ENCODE results near the gene TTC7B. TPM values are rescaled to one million over a fixed set of nuclear protein-coding genes. Genes with fewer than 3 reads are reported as not detected.

Gene TTC7B
- total and polyA plus RNA-seq, 2 experiments from 2014 or later, result 7.9 to 28.6 TPM

DNA sequence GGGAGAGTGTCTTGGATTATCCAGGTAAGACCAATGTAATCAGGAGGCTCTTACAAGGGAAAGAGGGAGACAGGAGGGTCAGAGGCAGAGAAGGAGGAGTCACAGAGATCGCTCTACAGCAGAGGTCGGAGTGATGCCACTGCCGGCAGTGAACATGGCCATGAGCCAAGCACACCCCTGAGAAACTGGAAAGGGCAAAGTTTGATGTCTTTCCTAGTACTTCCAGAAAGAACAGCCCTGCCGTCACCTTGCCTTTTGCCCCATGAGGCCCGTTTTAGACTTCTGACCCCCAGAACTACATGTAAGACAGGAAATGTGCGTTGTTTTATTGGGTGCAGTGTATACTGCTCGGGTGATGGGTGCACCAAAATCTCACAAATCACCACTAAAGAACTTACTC is 285.7 kb downstream of the TTC7B start:
- DNase-seq (ENCODE audit: low spot score) (no peak), ATAC-seq (no peak)
- Histone ChIP-seq H4K20me1 (replicated peaks; ENCODE audit: insufficient read depth) (no peaks in the 10 kb centered on the region), H3K9me2 (ENCODE audit: insufficient read depth) (no peaks in the 10 kb centered on the region), H3K4me3 (no peak overlapping the region), H3K27me3 (ENCODE audit: insufficient read depth) (no peaks in the 10 kb centered on the region), H2AFZ (no peak overlapping the region), H3K4me2 (no peak overlapping the region), H3K79me2 (replicated peaks; ENCODE audit: insufficient read depth) (no peaks in the 10 kb centered on the region), H3K27ac (ENCODE audit: low read depth) (no peak overlapping the region), H3K36me3 (ENCODE audit: insufficient read depth) (no peaks in the 10 kb centered on the region), H3K4me1 (ENCODE audit: insufficient read depth) (no peaks in the 10 kb centered on the region), H3F3A (replicated peaks; ENCODE audit: low read depth) (no peaks in the 10 kb centered on the region)
- peaks cover 6% of the 10 kb centered on the region; the same call in 2 of the 3 replicates for H3K36me3 Mint-ChIP-seq (ENCODE audit: low read depth)
- H3K27ac Mint-ChIP-seq, result no peak overlapping the region
- no peak overlapping the region for H3K4me3 Mint-ChIP-seq
- TF ChIP-seq, protein P1, sequence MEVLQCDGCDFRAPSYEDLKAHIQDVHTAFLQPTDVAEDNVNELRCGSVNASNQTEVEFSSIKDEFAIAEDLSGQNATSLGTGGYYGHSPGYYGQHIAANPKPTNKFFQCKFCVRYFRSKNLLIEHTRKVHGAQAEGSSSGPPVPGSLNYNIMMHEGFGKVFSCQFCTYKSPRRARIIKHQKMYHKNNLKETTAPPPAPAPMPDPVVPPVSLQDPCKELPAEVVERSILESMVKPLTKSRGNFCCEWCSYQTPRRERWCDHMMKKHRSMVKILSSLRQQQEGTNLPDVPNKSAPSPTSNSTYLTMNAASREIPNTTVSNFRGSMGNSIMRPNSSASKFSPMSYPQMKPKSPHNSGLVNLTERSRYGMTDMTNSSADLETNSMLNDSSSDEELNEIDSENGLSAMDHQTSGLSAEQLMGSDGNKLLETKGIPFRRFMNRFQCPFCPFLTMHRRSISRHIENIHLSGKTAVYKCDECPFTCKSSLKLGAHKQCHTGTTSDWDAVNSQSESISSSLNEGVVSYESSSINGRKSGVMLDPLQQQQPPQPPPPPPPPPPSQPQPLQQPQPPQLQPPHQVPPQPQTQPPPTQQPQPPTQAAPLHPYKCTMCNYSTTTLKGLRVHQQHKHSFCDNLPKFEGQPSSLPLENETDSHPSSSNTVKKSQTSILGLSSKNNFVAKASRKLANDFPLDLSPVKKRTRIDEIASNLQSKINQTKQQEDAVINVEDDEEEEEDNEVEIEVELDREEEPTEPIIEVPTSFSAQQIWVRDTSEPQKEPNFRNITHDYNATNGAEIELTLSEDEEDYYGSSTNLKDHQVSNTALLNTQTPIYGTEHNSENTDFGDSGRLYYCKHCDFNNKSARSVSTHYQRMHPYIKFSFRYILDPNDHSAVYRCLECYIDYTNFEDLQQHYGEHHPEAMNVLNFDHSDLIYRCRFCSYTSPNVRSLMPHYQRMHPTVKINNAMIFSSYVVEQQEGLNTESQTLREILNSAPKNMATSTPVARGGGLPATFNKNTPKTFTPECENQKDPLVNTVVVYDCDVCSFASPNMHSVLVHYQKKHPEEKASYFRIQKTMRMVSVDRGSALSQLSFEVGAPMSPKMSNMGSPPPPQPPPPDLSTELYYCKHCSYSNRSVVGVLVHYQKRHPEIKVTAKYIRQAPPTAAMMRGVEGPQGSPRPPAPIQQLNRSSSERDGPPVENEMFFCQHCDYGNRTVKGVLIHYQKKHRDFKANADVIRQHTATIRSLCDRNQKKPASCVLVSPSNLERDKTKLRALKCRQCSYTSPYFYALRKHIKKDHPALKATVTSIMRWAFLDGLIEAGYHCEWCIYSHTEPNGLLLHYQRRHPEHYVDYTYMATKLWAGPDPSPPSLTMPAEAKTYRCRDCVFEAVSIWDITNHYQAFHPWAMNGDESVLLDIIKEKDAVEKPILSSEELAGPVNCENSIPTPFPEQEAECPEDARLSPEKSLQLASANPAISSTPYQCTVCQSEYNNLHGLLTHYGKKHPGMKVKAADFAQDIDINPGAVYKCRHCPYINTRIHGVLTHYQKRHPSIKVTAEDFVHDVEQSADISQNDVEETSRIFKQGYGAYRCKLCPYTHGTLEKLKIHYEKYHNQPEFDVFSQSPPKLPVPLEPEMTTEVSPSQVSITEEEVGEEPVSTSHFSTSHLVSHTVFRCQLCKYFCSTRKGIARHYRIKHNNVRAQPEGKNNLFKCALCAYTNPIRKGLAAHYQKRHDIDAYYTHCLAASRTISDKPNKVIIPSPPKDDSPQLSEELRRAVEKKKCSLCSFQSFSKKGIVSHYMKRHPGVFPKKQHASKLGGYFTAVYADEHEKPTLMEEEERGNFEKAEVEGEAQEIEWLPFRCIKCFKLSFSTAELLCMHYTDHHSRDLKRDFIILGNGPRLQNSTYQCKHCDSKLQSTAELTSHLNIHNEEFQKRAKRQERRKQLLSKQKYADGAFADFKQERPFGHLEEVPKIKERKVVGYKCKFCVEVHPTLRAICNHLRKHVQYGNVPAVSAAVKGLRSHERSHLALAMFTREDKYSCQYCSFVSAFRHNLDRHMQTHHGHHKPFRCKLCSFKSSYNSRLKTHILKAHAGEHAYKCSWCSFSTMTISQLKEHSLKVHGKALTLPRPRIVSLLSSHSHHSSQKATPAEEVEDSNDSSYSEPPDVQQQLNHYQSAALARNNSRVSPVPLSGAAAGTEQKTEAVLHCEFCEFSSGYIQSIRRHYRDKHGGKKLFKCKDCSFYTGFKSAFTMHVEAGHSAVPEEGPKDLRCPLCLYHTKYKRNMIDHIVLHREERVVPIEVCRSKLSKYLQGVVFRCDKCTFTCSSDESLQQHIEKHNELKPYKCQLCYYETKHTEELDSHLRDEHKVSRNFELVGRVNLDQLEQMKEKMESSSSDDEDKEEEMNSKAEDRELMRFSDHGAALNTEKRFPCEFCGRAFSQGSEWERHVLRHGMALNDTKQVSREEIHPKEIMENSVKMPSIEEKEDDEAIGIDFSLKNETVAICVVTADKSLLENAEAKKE (CRISPR knock-in tag; IDR thresholded peaks at IDR 0.05), result no peak
- no peak for TF ChIP-seq STAT1 (IDR thresholded peaks at IDR 0.05; ENCODE audit: unreplicated experiment)
- TF ChIP-seq CREB1 (CRISPR knock-in tag; IDR thresholded peaks at IDR 0.05; ENCODE audit: low read depth), result no peak
- TF ChIP-seq, protein P2, sequence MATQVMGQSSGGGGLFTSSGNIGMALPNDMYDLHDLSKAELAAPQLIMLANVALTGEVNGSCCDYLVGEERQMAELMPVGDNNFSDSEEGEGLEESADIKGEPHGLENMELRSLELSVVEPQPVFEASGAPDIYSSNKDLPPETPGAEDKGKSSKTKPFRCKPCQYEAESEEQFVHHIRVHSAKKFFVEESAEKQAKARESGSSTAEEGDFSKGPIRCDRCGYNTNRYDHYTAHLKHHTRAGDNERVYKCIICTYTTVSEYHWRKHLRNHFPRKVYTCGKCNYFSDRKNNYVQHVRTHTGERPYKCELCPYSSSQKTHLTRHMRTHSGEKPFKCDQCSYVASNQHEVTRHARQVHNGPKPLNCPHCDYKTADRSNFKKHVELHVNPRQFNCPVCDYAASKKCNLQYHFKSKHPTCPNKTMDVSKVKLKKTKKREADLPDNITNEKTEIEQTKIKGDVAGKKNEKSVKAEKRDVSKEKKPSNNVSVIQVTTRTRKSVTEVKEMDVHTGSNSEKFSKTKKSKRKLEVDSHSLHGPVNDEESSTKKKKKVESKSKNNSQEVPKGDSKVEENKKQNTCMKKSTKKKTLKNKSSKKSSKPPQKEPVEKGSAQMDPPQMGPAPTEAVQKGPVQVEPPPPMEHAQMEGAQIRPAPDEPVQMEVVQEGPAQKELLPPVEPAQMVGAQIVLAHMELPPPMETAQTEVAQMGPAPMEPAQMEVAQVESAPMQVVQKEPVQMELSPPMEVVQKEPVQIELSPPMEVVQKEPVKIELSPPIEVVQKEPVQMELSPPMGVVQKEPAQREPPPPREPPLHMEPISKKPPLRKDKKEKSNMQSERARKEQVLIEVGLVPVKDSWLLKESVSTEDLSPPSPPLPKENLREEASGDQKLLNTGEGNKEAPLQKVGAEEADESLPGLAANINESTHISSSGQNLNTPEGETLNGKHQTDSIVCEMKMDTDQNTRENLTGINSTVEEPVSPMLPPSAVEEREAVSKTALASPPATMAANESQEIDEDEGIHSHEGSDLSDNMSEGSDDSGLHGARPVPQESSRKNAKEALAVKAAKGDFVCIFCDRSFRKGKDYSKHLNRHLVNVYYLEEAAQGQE (IDR thresholded peaks at IDR 0.05; ENCODE audit: unreplicated experiment), result no peak
- TF ChIP-seq NANOG (IDR thresholded peaks at IDR 0.05; ENCODE audit: borderline replicate concordance), result no peak
- TF ChIP-seq, protein P3, sequence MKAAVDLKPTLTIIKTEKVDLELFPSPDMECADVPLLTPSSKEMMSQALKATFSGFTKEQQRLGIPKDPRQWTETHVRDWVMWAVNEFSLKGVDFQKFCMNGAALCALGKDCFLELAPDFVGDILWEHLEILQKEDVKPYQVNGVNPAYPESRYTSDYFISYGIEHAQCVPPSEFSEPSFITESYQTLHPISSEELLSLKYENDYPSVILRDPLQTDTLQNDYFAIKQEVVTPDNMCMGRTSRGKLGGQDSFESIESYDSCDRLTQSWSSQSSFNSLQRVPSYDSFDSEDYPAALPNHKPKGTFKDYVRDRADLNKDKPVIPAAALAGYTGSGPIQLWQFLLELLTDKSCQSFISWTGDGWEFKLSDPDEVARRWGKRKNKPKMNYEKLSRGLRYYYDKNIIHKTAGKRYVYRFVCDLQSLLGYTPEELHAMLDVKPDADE (IDR thresholded peaks at IDR 0.05), result no peak
- TF ChIP-seq ZNF114 (CRISPR knock-in tag; IDR thresholded peaks at IDR 0.05), result no peak
- peaks cover 6% of the 10 kb centered on the region for H3K27me3 Mint-ChIP-seq (ENCODE audit: insufficient read depth, low read depth, poor library complexity)
- H3K4me1 Mint-ChIP-seq, result peaks cover 5% of the 10 kb centered on the region
- peaks cover 9% of the 10 kb centered on the region; the same call in 2 of the 3 replicates for H3K9me3 Mint-ChIP-seq

Data from GM23338 (cell line).